Endothelial cell (in vitro differentiated cells): Measurements from ENCODE around the gene TMEM198. TPM values are rescaled to one million over a fixed set of nuclear protein-coding genes. Genes with fewer than 3 reads are reported as not detected.

Experiments
- DNase-seq: peaks from one replicate; pipeline ENCODE4 v3.0.0; 2021; ENCODE audit warnings: low spot score
- H3K27ac Mint-ChIP-seq: one replicate; pipeline ENCODE4 v1.8.0; 2021; ENCODE audit warnings: mixed read lengths, inconsistent platforms; ENCODE audit not compliant: unreplicated experiment
- H3K27me3 Mint-ChIP-seq: one replicate; pipeline ENCODE4 v1.8.0; 2021; ENCODE audit warnings: mild to moderate bottlenecking, moderate library complexity, mixed read lengths, inconsistent platforms; ENCODE audit not compliant: unreplicated experiment
- H3K36me3 Mint-ChIP-seq: one replicate; pipeline ENCODE4 v1.8.0; 2021; ENCODE audit warnings: mild to moderate bottlenecking, low read depth, mixed read lengths, inconsistent platforms; ENCODE audit not compliant: unreplicated experiment
- H3K4me1 Mint-ChIP-seq: one replicate; pipeline ENCODE4 v1.8.0; 2021; ENCODE audit warnings: mild to moderate bottlenecking, mixed read lengths, inconsistent platforms; ENCODE audit not compliant: unreplicated experiment
- H3K4me3 Mint-ChIP-seq: one replicate; pipeline ENCODE4 v1.8.0; 2021; ENCODE audit warnings: mild to moderate bottlenecking, mixed read lengths, inconsistent platforms; ENCODE audit not compliant: unreplicated experiment
- H3K9me3 Mint-ChIP-seq: one replicate; pipeline ENCODE4 v1.8.0; 2021; ENCODE audit warnings: mixed read lengths, inconsistent platforms; ENCODE audit not compliant: unreplicated experiment
- CTCF ChIP-seq: fragments of 200-600 bp; sonication (generic); IDR thresholded peaks from one replicate; pipeline ENCODE4 v1.5.0; 2021; ENCODE audit warnings: antibody characterized with exemption; ENCODE audit not compliant: unreplicated experiment
- total RNA-seq: library from RNA; stranded (reverse); fragmentation: NEBNext Ultra II Directional; extraction: Animal tissue kit (Norgen Biotek cat#: 25700); gene quantifications from one replicate; pipeline ENCODE4 v1.2.1, GENCODE V29; 2021; ENCODE audit not compliant: unreplicated experiment

Gene TMEM198
- total RNA-seq, 1 donor from 2014 or later: not detected

GRCh38 chr2:219515874-219516629 is 27.8 kb upstream of the TMEM198 start:
- H3K4me1 Mint-ChIP-seq: peaks cover 54% of the 10 kb centered on the region
- H3K27me3 Mint-ChIP-seq: peaks cover 24% of the 10 kb centered on the region
- H3K27ac Mint-ChIP-seq: peak overlapping the region; percentile 11
- TF ChIP-seq CTCF: no peak
- no peak for DNase-seq
- no peaks in the 10 kb centered on the region for H3K9me3 Mint-ChIP-seq
- peak overlapping the region; percentile 29 for H3K4me3 Mint-ChIP-seq
- peaks cover 4% of the 10 kb centered on the region for H3K36me3 Mint-ChIP-seq

- Mint-ChIP-seq H3K36me3 (peaks cover 4% of the 10 kb centered on the region), H3K9me3 (no peaks in the 10 kb centered on the region), H3K4me1 (peaks cover 55% of the 10 kb centered on the region), H3K4me3 (no peak overlapping the region), H3K27me3 (peaks cover 25% of the 10 kb centered on the region), H3K27ac (no peak overlapping the region)
- no peak for DNase-seq
- no peak for TF ChIP-seq CTCF
Measured at GRCh38 chr2:219516888-219517287, 26.9 kb upstream of the TMEM198 start.

GRCh38 chr2:219517954-219518778 is 25.7 kb upstream of the TMEM198 start:
- Mint-ChIP-seq H3K4me1 (peaks cover 51% of the 10 kb centered on the region), H3K27me3 (peaks cover 24% of the 10 kb centered on the region), H3K4me3 (no peak overlapping the region), H3K36me3 (no peaks in the 10 kb centered on the region), H3K9me3 (no peaks in the 10 kb centered on the region), H3K27ac (no peak overlapping the region)
- no peak for TF ChIP-seq CTCF
- no peak for DNase-seq

- H3K27me3 Mint-ChIP-seq: peaks cover 30% of the 10 kb centered on the region
- no peak overlapping the region for H3K27ac Mint-ChIP-seq
- TF ChIP-seq CTCF: no peak
- DNase-seq: no peak
- H3K4me1 Mint-ChIP-seq: peaks cover 47% of the 10 kb centered on the region
- no peaks in the 10 kb centered on the region for H3K9me3 Mint-ChIP-seq
- H3K4me3 Mint-ChIP-seq: no peak overlapping the region
- H3K36me3 Mint-ChIP-seq: no peaks in the 10 kb centered on the region
Measured at GRCh38 chr2:219519526-219519916, 24.3 kb upstream of the TMEM198 start.

GRCh38 chr2:219520079-219520478 is 23.7 kb upstream of the TMEM198 start:
- Mint-ChIP-seq H3K9me3 (no peaks in the 10 kb centered on the region), H3K27ac (no peak overlapping the region), H3K4me3 (no peak overlapping the region), H3K36me3 (no peaks in the 10 kb centered on the region), H3K27me3 (peaks cover 32% of the 10 kb centered on the region), H3K4me1 (peaks cover 46% of the 10 kb centered on the region)
- no peak for DNase-seq
- no peak for TF ChIP-seq CTCF
